AG04449 (cell line): ENCODE results near the gene MARCHF4.

Experiments
- CTCF ChIA-PET: fragments of 350-600 bp; formaldehyde crosslinking; extraction: SDS; loops from one replicate; lab custom pipeline; 2021; ENCODE audit warnings: antibody characterized with exemption; lab: Yijun Ruan, JAX
- POLR2A ChIA-PET: fragments of 400-600, 350-600 bp; formaldehyde crosslinking; extraction: SDS; loops from one replicate; lab custom pipeline; 2020; ENCODE audit warnings: antibody characterized with exemption, inconsistent platforms; lab: Yijun Ruan, JAX
- DNase-seq: peaks from one replicate; pipeline ENCODE4 v3.0.0-alpha.2; 2010; ENCODE audit warnings: low read depth, low spot score
- H3K4me3 ChIP-seq: 2 replicates; pipeline ENCODE4 v1.5.1; 2011; ENCODE audit warnings: low read depth, mild to moderate bottlenecking, control low read depth, low read length
- TF ChIP-seq, protein P1 (sequence below): IDR thresholded peaks from one replicate; pipeline ENCODE4 v1.5.1; 2011; ENCODE audit warnings: mild to moderate bottlenecking, moderate library complexity, low read length, control low read depth, inconsistent platforms; ENCODE audit not compliant: insufficient read depth; ENCODE audit errors: missing control alignments

Gene MARCHF4, protein sequence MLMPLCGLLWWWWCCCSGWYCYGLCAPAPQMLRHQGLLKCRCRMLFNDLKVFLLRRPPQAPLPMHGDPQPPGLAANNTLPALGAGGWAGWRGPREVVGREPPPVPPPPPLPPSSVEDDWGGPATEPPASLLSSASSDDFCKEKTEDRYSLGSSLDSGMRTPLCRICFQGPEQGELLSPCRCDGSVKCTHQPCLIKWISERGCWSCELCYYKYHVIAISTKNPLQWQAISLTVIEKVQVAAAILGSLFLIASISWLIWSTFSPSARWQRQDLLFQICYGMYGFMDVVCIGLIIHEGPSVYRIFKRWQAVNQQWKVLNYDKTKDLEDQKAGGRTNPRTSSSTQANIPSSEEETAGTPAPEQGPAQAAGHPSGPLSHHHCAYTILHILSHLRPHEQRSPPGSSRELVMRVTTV

DNA sequence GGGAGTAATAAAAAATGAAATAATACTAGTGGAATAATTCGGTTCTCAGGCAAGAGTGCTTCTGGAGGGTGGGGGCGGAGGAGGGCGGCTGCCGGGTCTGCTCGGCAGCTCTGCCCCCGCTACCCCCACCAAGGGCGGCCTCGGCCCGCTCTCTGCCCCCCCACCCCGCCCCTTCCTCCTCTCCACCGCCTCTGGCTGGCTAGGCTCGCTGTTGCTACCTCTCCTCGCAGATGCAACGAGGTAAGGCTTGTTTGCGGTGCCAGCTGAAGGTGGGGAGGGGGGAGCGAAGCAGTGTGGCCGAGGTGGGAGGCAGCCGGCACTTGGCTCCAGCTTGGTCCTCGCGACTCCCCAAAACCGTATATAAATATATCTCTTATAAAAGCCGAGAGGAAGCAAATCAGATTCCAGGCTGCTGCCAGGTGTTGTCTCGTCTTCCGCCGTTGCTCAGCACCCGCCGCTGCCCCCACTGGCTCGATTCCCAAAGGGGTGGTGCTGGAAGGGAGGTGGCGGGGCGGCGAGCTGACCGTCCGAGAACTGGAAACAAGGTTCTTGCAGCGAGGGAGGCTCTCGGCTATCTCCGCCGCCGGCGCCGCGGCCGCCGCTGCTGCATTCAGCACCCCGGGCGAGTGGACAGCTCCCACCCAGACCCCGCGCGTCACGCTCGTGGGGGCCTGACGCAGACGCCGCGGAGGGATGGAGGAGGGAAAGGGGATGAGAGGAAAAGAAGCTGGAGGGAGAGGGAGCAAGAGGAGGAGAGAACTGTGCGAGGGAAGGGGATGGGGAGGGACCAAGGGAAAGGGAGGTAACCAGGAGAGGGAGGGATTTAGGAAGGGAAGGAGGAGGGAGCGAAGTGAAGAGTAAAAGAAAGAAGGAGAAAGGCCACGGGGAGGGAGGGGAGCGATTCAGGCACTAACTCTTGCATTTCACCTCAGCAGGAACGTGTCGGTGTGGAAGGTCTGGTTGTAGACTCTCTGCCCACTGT is at the start of gene MARCHF4:
Gene MARCHF4 (minus strand): TSS at position 763 of the 982 bp plus-strand sequence. CDS start 2,223 bp downstream, outside the sequence.
- peak; percentile 63 for DNase-seq
- ChIA-PET POLR2A (interaction anchor here (0.6 to 2.1 kb wide), 12 partner anchors 9 to 264 kb away, joined by 3 to 13 read pairs (median 5); partner anchors contain the start of genes RPL37A and SMARCAL1), CTCF (interaction anchor here (2.0 to 3.1 kb wide), 2 partner anchors 9 to 32 kb away, joined by 6 to 9 read pairs; no protein-coding TSS in a partner anchor)
- H3K4me3 ChIP-seq, result peak within 1 kb of the TSS; percentile 75
- TF ChIP-seq, protein P1, sequence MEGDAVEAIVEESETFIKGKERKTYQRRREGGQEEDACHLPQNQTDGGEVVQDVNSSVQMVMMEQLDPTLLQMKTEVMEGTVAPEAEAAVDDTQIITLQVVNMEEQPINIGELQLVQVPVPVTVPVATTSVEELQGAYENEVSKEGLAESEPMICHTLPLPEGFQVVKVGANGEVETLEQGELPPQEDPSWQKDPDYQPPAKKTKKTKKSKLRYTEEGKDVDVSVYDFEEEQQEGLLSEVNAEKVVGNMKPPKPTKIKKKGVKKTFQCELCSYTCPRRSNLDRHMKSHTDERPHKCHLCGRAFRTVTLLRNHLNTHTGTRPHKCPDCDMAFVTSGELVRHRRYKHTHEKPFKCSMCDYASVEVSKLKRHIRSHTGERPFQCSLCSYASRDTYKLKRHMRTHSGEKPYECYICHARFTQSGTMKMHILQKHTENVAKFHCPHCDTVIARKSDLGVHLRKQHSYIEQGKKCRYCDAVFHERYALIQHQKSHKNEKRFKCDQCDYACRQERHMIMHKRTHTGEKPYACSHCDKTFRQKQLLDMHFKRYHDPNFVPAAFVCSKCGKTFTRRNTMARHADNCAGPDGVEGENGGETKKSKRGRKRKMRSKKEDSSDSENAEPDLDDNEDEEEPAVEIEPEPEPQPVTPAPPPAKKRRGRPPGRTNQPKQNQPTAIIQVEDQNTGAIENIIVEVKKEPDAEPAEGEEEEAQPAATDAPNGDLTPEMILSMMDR, result no peak

DNA sequence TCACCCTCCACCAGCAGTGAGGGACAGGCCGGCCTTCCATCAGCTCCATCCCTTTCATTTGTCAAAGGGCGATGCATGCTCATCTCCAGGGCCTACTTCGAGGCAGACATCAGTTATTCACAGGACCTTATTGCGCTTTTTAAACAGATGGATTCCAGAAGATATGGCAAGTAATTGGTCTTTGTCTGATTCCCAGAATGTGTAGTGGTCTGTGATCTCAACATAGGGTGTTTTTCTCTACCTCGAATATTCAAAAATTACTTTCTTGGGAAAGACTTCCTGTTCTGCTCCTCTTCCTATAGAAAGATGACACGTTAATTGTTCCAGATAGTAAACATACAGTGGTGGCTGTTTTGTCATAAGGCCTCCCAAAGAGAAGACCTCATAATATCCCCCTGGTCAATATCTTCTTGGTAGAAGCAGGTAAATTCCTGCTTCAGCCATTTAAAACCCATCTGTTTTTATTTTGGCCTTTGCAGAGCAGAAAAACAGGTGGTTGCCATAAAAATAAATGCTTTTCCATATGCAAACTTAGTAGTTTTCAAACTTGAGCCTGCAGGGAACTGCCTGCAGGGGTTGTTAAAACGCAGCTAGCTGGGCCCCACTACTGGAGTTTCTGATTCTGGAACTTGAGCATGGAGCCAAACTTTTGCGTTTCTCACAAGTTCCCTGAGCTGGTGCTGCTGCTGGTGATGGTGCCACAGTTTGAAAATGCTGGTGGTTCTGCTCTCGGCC is 48.3 kb upstream of the MARCHF4 start:
- TF ChIP-seq, protein P1, result no peak
- ChIA-PET CTCF (interaction anchor here (2.7 kb wide), 1 partner anchor 15 kb away, joined by 13 read pairs; no protein-coding TSS in a partner anchor), POLR2A (no interaction called here)
- no peak for DNase-seq
- no peak overlapping the region for H3K4me3 ChIP-seq

DNA sequence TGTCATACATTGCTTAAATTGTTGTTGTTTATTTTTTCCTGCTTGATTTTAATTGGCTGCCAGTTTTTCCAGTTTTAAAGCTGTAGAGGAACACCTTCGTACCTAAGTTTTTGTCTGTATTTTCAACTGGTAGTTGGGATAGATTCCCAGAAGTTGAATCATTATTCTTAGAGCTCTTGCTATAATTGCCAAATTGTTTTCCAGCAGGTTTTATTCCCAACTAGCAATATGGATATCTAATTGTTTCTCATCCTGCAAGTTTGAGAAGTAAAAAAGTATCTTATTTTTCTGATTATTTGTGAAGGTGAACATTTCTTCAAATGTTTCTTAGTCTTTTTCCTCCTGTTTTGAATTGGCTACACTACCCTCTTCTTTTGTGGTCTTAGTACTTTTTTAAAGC is 46.7 kb upstream of the MARCHF4 start:
- TF ChIP-seq, protein P1, result no peak
- no peak overlapping the region for H3K4me3 ChIP-seq
- no peak for DNase-seq
- ChIA-PET POLR2A (no interaction called here), CTCF (interaction anchor here (1.0 to 2.7 kb wide), 2 partner anchors 14 to 19 kb away, joined by 3 to 13 read pairs; no protein-coding TSS in a partner anchor)

DNA sequence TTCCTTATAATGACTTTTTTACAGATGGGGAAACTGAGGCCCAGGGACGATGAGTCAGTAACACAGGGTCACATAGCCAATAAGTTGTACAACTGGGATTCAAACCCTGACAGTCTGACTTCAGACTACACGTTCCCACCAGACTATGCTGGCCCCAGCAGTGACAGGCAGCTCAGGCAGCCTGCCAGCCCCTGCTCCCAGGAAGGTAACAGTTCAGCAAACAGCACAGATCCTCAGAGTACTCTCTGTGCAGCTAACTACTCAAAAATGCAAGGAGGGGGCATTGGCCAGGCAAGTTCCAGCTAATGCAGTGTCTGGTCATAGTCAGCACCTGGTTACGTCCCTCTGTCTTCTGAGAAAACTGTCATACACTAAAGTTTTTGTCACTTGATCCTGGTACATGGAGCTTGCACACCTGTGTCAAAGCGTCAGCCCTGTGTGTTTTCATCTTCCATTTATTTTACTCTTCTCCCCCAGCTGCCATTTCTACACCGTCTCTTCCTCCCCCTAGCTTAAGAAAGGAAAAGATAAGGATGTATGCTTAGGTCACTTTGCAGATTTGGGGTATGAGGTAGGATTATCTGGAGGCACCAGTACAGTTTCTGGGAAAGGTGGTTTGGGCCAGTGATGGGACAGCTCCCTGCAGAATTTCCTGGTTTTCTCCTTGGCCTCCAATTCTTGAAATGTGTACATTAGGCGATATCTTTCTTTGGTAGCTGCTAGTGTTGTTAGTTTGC is 44.5 kb upstream of the MARCHF4 start:
- no peak for DNase-seq
- TF ChIP-seq, protein P1, result no peak
- ChIA-PET POLR2A (interaction anchor here (1.2 kb wide), 1 partner anchor 10 kb away, joined by 3 read pairs; no protein-coding TSS in a partner anchor), CTCF (interaction anchor here (0.7 to 3.5 kb wide), 4 partner anchors 9 to 303 kb away, joined by 3 to 29 read pairs (median 5); no protein-coding TSS in a partner anchor)
- H3K4me3 ChIP-seq, result no peak overlapping the region

DNA sequence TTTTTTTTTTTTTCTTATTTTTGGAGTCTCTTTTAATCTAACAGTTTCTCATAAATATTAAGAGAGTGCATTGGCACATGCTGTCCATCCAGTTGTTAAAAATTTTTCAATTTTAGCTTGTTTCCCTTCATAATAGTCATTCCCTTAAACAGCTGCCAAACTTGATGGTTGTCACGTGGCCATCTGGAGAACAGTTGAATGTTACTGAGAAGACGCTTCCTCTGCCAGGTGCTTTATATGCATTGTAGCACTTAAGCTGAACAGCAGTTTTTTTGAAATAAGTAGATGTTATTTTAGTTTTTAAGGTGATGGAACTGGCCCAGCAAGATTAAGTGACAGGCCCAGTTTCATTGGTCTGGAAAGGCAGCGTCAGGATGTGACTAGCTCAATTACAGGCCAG is 43.3 kb upstream of the MARCHF4 start:
- no peak overlapping the region for H3K4me3 ChIP-seq
- TF ChIP-seq, protein P1, result no peak
- POLR2A ChIA-PET, result no interaction called here
- no peak for DNase-seq
- CTCF ChIA-PET, result interaction anchor here (1.5 to 3.5 kb wide), 2 partner anchors 11 to 193 kb away, joined by 3 to 29 read pairs; no protein-coding TSS in a partner anchor
